Right lung (tissue), 10 donors: Measurements from ENCODE around the gene RLIM. TPM values are rescaled to one million over a fixed set of nuclear protein-coding genes. Genes with fewer than 3 reads are reported as not detected.
"Not testable (repeated sequence)": the region's sequence is repeated elsewhere in the genome, so short reads cannot be mapped to it uniquely, and the experiment has no call there.

Experiments
- DNase-seq, 2 donors: peaks; one replicate each; pipeline ENCODE4 v3.0.0-alpha.2; 2013
- long read RNA-seq, 8 donors: transcript quantifications; one replicate each; lab custom pipeline, GENCODE V29; 2026
- polyA plus RNA-seq, 5 donors: library from polyadenylated mRNA; unstranded; fragments of 120-200 nt; gene quantifications; one replicate each; pipeline versions ENCODE4 v1.2.1 to v1.2.3, GENCODE V29; 2013; ENCODE audit warnings: inconsistent platforms in 1 of 5, low replicate concordance in 1 of 5; ENCODE audit not compliant: insufficient read length in 5 of 5, insufficient read depth in 1 of 5

Gene RLIM, protein sequence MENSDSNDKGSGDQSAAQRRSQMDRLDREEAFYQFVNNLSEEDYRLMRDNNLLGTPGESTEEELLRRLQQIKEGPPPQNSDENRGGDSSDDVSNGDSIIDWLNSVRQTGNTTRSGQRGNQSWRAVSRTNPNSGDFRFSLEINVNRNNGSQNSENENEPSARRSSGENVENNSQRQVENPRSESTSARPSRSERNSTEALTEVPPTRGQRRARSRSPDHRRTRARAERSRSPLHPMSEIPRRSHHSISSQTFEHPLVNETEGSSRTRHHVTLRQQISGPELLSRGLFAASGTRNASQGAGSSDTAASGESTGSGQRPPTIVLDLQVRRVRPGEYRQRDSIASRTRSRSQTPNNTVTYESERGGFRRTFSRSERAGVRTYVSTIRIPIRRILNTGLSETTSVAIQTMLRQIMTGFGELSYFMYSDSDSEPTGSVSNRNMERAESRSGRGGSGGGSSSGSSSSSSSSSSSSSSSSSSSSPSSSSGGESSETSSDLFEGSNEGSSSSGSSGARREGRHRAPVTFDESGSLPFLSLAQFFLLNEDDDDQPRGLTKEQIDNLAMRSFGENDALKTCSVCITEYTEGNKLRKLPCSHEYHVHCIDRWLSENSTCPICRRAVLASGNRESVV
- polyA plus RNA-seq, result 10 to 100 TPM; 18.3 to 31.6 (median 28.7) TPM
- long read RNA-seq, donor 1, full-length matches to known transcripts, result 6 of 6 reads
- long read RNA-seq, donor 1, partial matches to known transcripts, result 0 of 6 reads
- long read RNA-seq, donor 1, other reads (novel, unspliced or antisense), result 0 of 6 reads
- long read RNA-seq, donor 2, full-length matches to known transcripts, result 2 of 2 reads
- long read RNA-seq, donor 2, partial matches to known transcripts, result 0 of 2 reads
- long read RNA-seq, donor 2, other reads (novel, unspliced or antisense), result 0 of 2 reads
- long read RNA-seq, donor 3, full-length matches to known transcripts, result 2 of 2 reads
- long read RNA-seq, donor 3, partial matches to known transcripts, result 0 of 2 reads
- long read RNA-seq, donor 3, other reads (novel, unspliced or antisense), result 0 of 2 reads
- long read RNA-seq, donor 4, full-length matches to known transcripts, result 2 of 2 reads
- long read RNA-seq, donor 4, partial matches to known transcripts, result 0 of 2 reads
- long read RNA-seq, donor 4, other reads (novel, unspliced or antisense), result 0 of 2 reads
- long read RNA-seq, donor 5, full-length matches to known transcripts, result 8 of 8 reads
- long read RNA-seq, donor 5, partial matches to known transcripts, result 0 of 8 reads
- long read RNA-seq, donor 5, other reads (novel, unspliced or antisense), result 0 of 8 reads
- long read RNA-seq, donor 6, full-length matches to known transcripts, result 11 of 11 reads
- long read RNA-seq, donor 6, partial matches to known transcripts, result 0 of 11 reads
- long read RNA-seq, donor 6, other reads (novel, unspliced or antisense), result 0 of 11 reads
- long read RNA-seq, donor 7, full-length matches to known transcripts, result 3 of 3 reads
- long read RNA-seq, donor 7, partial matches to known transcripts, result 0 of 3 reads
- long read RNA-seq, donor 7, other reads (novel, unspliced or antisense), result 0 of 3 reads
- long read RNA-seq, donor 8, full-length matches to known transcripts, result 1 of 1 reads
- long read RNA-seq, donor 8, partial matches to known transcripts, result 0 of 1 reads
- long read RNA-seq, donor 8, other reads (novel, unspliced or antisense), result 0 of 1 reads

DNA sequence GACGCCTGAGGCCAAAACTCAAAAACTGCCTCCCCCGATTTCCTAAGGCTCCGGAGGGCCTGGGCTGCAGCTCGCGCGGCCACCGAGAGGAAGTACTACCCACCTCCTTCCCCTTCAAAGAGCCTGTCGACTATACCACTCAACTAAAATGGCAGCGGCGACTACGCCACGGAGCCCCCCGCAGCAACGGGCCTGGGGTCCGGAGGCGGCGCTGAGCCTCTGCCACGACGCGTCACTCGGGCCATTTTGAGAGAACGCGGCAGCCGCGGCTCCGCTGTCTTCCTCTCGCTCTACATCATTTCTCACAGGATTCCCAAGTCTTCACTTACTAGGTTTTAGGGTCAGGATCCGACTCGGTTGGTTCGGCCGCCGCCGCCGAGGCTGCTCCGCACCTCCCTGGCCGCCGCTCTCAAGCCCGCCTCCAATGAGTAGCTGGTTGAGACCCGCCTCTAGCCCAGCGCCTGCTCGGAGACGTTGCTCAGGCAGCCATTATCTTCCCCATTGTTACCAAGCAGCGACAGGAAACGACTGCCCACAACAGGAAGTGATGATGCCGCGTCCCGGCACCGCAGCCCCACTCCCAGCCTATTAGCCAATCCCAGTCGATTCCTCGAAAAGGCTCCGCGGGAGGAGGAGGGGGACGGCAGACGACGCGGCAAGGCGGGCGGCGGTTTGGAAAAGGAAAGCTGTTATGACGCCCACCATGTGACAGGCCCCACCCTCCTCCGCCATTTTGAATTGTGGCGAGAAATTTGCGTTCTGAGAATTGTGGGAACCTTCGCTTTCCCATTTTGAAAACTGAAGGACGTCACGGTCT is at the start of gene RLIM:
Gene RLIM (minus strand): TSS at position 532 of the 817 bp plus-strand sequence. CDS start 18,647 bp downstream, outside the sequence.
- peak; percentile 90 to 94 for DNase-seq

DNA sequence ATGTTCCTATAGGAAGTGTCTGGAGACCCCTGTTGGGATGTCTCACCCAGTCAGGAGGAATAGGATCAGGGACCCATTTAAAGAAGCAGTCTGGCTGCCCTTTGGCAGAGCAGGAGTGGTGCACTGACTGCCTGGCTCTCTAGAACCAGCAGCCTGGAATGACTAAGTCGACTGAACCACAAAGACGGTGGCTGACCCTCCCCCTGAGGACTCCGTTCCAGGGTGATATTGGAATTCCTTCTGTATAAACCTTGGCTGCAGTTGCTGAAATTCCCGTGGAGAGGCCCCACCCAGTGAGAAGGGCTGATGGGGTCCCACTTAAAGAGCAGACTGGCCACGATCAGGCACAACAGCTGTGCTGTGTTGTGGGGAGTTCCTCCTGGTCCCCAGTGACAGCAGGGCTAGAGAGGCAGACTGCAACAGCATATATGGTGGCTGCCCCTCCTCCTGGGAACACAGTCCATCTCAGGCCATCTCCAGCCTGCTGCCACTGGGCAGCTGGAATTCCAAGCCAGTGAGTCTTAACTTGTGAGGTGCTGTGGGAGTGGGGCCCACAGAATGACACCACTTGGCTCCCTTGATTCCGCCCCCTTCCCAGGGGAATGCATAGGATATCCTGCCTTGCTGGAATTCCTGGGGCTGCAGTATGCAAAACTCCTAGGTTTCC is 41.8 kb upstream of the RLIM start:
- DNase-seq, result no peak

DNA sequence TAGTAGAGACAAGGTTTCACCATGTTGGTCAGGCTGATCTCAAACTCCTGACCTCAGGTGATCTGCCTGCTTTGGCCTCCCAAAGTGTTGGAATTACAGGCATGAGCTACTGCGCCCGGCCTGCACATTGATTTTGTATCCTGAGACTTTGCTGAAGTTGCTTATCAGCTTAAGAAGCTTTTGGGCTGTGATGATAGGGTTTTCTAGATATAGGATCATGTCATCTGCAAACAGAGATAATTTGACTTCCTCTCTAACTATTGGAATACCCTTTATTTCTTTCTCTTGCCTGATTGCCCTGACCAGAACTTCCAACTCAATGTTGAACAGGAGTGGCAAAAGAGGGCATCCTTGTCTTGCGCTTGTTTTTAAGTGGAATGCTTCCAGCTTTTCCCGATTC is 40.5 kb upstream of the RLIM start:
- DNase-seq, result not testable (repeated sequence)

DNA sequence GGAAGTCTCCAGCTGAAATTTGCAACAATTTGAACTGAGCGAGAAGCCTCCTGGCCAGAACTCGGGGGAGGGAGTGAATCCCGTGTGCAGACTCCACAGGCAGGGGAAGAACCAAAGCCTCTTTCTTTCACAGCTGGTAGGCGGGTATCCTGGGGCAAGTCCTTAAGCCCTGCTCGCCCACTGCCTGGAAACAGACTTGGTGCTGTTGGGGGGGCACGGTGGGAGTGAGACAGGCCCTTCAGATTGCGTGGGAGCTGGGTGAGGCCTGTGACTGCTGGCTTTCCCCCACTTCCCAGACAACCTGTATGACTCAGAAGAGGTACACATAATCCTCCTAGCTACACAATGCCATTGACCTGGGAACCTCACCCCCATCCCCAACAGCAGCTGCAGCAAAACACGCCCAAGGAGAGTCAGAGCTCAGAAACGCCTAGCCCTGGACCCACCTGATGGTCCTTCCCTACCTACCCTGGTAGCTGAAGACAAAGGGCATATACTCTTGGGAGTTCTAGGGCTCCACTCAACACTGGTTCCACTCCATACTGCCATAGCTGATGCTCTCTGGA is 22.4 kb upstream of the RLIM start:
- no peak for DNase-seq

DNA sequence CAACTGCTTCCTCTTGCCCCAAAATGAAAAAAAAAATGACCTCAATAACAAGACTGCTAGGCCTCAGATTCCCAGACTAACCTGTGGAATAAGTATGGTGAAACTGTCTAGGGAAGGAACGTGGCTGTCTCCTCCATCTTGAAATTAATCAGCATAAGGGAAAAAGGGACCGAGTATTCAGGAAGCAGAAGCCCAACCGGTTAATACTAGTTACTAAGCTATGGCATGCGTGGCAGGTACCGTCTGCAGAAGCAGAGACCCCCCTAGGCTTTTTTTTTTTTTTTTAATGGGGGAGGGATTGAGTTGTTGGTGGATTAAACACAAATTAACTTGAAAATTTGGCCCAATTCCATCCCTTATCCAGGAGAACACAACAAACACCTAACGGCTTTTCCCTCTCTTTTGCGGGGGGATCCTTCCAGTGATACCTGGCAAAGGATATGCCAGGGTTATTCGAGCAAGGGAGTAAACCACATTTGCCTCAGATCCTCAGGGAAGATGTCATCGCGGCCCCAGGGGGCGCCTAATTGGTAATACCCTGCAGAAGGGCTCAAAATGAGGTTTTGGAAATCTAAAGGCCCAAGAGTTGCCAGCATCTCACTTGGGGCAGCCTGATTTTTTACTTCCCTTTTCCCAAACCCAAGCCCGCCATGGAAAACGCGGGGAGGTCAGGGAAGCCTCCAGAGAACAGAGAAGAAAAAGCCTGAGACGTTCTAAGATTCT is 893 bp downstream of the RLIM start:
- DNase-seq, result peak; percentile 23 to 37

DNA sequence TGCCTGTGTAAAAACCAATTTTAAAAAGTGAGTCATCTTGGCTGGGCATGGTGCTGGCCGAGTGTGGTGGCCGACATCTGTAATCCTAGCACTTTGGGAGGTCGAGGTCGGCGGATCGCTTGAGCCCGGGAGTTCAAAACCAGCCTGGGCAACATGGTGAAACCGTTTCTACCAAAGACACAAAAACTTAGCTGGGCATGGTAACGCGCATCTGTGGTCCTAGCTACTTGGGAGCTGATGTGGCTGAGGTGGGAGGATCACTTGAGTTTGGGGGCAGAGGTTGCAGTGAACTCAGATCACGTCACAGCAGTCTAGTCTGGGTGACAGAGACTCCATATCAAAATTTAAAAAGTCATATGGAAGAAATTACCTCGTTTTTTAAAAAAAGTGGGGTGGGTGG is 7.6 kb downstream of the RLIM start:
- no peak for DNase-seq

DNA sequence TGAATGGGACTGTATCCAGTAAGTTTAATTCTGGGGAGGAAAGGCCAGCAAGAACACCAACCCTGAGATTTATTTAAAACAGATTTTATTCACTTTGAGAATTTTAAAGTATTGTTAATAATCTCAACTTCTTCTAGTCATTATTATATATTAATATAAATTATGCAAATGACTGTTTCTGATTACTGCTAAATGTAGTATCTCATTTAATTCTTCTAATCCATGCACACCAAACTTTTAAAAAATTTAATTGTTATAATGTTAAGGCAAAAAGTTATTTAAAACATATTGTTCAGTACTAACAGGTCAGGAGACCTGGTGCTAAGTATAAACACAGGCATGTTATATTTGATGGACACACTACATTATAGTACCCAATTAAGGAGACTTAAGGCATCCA is 8.1 kb downstream of the RLIM start:
- DNase-seq, result no peak

DNA sequence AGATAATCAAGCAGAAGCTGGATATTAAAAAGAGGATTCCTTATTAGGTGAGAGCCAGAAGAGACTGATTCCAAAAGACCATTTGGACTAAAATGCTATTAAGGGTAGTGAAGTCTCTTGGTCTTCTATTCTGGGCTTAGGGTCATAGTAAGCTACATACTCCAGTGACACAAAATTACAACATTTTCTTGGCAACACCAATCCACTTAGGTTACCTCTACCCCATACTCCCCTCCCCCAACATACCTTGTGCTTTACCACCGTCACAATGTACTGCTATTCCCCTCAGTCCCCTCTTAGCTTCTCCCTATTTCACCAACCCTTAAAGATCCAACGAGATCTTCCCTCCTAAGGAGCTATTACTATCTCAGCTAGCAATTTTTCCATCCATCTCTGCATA is 11.4 kb downstream of the RLIM start:
- DNase-seq, result no peak

DNA sequence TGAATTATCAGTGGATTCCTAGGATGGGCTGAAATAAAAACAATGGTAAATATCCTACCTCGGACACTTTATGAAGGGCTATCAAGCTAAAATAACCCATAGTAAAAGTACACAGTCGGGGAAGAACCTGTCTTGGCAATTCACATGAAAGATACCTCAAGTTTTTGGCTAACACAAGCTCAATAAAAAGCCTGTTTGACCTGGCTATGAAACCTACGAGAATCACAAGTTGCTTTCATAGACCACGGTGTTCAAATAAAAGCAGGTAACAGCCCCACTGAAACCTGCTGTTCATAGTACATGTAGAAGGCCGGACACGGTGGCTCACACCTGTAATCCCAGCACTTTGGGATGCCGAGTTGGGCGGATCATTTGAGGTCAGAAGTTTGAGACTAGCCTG is 12.3 kb downstream of the RLIM start:
- no peak for DNase-seq

DNA sequence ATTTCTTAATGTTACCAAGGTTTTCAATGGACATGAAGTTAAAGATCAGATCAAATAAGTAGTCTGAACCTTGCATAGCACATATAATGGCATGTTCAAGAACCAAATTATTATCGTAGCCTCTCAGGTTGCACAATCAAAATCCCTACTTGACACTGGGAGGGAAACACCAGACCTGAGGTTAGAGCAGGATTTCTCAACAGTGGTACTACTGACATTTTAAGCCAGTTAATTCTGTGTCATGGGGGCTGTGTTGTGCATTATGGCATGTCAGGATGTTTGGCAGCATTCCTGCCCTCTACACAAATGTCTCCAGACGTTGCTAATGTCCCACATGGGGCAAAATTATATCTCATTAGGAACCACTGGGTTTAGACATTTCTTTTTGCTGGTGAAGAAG is 20.8 kb downstream of the RLIM start:
- DNase-seq, result no peak

DNA sequence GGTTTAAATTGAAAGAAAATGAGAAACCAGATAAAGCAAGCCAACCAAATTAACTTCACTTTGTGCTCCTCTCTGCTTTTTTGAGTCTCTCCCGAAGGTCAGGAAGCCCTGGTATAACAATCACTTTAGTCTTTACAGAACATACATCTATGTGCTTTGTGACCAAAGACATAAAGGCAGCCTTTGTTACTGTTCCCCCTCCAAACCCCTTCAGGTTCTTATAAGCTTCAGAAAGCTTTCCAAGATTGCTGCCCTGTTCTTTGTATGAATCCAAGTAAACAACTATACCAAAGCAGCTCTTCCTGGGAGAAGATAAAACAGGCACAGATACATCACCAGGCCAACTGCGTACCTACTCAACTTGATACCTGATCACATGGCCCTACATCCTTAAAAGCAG is 28.7 kb downstream of the RLIM start:
- no peak for DNase-seq

DNA sequence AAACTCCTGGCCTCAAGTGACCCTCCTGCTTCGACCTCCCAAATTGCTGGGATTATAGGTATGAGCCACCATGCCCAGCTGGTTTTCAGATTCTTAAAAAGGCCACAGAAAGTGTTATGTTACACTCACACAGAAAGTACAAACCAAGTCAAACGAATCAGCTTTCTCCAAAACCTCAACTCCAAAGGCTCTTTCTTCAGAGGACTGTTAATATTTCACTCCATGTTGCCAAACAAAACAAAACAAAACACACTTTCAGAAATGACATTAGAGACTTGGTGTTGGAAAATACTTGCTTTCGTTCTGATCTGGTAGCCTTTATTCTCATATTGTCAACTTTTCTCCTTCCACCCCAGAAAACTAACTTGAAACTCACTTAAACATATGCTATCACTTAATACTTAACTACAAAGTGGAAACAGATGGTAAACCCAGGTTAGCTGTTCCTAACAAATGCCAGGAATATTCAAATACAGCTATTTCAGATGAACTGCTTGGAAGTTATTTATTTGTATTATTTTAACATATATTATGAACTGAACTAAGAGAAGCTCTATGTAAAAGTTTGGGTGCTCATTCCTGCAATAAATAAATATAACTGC is 34.7 kb downstream of the RLIM start:
- no peak for DNase-seq

DNA sequence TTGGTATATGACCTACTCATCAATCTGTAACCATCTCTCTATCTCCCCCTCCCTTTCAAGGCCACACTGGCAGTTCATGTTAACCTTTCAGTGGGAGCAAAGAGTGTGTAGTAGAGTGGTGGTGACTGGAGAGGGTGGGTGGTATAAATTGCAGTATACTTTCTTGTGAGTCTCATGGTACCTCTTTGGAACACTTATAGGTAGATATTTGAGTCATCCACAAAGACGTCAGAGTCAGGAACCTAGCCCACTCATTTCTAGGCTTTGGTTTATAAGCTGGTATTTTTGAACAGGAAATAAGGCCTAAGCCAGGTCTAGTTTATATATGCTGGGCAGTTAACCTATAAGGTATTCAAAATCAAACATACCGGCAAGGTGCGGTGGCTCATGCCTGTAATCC is 36.3 kb downstream of the RLIM start:
- DNase-seq, result no peak

DNA sequence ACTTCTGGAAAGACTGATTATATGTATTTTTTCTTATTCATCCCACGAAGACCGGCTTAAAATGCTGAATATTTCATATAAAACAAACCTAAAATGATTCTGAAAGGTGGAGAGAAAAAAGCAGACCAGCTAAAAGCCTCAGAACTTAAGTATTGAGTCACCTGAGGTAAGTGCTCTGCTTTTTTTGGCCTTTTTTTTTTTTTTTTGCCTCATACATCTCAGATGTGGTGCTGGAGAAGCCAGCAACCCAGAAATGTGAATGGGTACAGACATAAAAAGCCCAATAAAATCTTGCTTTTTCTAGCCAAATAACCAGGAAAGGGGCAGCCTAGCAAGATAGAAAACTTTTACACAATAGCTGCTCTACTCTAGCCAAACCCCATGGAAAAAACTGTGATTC is 57.0 kb downstream of the RLIM start:
- no peak for DNase-seq

DNA sequence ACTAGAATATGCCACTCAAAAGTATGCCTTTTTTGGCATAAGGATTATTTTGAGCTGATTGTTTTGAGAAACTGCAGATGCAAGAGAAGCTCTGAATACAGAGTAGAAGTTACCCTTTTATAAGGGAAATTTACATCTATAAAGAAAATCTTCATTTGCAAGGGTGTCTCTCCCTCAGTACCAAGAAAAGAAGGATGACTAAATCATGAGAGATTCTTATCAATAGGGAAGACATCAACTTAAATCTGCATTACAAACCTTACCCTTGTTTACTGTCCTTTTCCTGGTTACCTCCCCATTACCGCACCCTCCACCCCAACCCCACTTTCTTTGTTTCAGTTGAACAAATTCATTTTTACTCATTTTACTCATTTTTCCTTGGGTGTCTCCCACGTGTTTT is 62.5 kb downstream of the RLIM start:
- no peak for DNase-seq

DNA sequence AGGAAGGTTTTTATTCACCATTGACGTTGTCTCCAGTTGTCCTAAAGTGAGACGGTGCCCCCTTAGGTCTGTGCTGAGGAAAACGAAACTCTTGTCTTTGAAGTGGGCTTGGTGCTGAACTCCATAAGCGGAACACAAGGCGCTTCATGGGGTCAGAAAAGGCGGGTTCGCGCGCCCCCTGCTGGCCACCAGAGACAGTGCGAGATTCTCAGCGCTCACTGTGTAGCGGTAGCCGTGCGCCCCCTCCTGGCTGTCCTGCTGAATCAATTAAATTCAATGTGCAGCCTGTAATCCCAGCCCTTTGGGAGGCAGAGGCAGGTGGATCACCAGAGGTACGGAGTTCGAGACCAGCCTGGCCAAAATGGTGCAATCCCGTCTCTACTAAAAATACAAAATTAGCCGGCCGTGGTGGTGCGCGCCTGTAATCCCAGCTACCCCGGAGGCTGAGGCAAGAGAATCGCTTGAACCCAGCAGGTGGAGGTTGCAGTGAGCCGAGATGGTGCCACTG is 64.1 kb downstream of the RLIM start:
- peak; percentile 62 to 78 for DNase-seq

DNA sequence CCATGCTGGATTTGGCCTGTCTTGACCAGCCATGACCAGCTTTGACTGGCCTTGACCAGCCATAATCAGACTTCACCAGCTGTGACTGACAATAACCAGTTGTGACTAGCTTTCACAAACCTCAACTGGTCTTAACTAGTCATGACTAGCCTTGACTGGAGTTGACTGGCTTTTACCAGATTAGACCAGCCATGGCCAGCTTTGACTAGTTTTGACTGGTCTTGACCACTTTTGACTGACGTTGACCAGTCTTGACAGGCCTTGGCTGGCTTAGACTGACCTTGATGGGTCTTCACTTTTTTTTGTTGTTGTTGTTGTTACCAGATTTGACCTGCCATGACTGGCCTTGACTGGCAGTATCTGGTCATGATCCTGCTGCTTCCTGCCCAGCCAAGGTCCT is 67.4 kb downstream of the RLIM start:
- no peak for DNase-seq
